ENCODE data around the gene TMPRSS13. TPM values are rescaled to one million over a fixed set of nuclear protein-coding genes. Genes with fewer than 3 reads are reported as not detected.

The TMPRSS13 gene
- polyA plus RNA-seq, 1 experiment = not detected

- POLR2A ChIA-PET = no interaction called here
- no peak for TF ChIP-seq CTCF (IDR thresholded peaks at IDR 0.05; ENCODE audit: low read depth, low read length)
- CTCF ChIA-PET = interaction anchor here (1.1 kb wide), 2 partner anchors 16 to 55 kb away, joined by 3 to 4 read pairs; no protein-coding TSS in a partner anchor
- no peaks in the 10 kb centered on the region for H3K9me3 ChIP-seq (ENCODE audit: control insufficient read depth, insufficient read depth, low read length)
- no peak overlapping the region for H3K27ac ChIP-seq (ENCODE audit: low read depth, low read length)
- H3K27me3 ChIP-seq (ENCODE audit: control insufficient read depth, insufficient read depth, low read length) = no peaks in the 10 kb centered on the region
- no peak for DNase-seq (ENCODE audit: low read depth, low spot score)
- H3K4me3 ChIP-seq (ENCODE audit: low read depth, low read length) = no peak overlapping the region
Measured at GRCh38 chr11:117891362-117891761, 37.8 kb downstream of the TMPRSS13 start.

- H3K27ac ChIP-seq (ENCODE audit: low read depth, low read length) = no peak overlapping the region
- ChIA-PET CTCF (no interaction called here), POLR2A (no interaction called here)
- no peaks in the 10 kb centered on the region for H3K9me3 ChIP-seq (ENCODE audit: control insufficient read depth, insufficient read depth, low read length)
- no peak for DNase-seq (ENCODE audit: low read depth, low spot score)
- H3K27me3 ChIP-seq (ENCODE audit: control insufficient read depth, insufficient read depth, low read length) = no peaks in the 10 kb centered on the region
- H3K4me3 ChIP-seq (ENCODE audit: low read depth, low read length) = no peak overlapping the region
- no peak for TF ChIP-seq CTCF (IDR thresholded peaks at IDR 0.05; ENCODE audit: low read depth, low read length)
Measured at GRCh38 chr11:117888139-117888566, 41.0 kb downstream of the TMPRSS13 start.

- DNase-seq (ENCODE audit: low read depth, low spot score) = no peak
- Histone ChIP-seq H3K27ac (ENCODE audit: low read depth, low read length) (no peak overlapping the region), H3K4me3 (ENCODE audit: low read depth, low read length) (no peak overlapping the region), H3K9me3 (ENCODE audit: control insufficient read depth, insufficient read depth, low read length) (no peaks in the 10 kb centered on the region), H3K27me3 (ENCODE audit: control insufficient read depth, insufficient read depth, low read length) (no peaks in the 10 kb centered on the region)
- TF ChIP-seq CTCF (IDR thresholded peaks at IDR 0.05; ENCODE audit: low read depth, low read length) = no peak
- ChIA-PET POLR2A (no interaction called here), CTCF (no interaction called here)
Measured at GRCh38 chr11:117887431-117888138, 41.6 kb downstream of the TMPRSS13 start.

- CTCF ChIA-PET = interaction anchor here (0.9 to 2.2 kb wide), 3 partner anchors 61 to 460 kb away, joined by 3 to 11 read pairs (median 6); no protein-coding TSS in a partner anchor
- no peak for TF ChIP-seq CTCF (IDR thresholded peaks at IDR 0.05; ENCODE audit: low read depth, low read length)
- H3K27ac ChIP-seq (ENCODE audit: low read depth, low read length) = peak overlapping the region; percentile 75
- no peaks in the 10 kb centered on the region for H3K9me3 ChIP-seq (ENCODE audit: control insufficient read depth, insufficient read depth, low read length)
- POLR2A ChIA-PET = no interaction called here
- H3K4me3 ChIP-seq (ENCODE audit: low read depth, low read length) = peak overlapping the region; percentile 23; the same call in 1 of the 2 replicates
- no peak for DNase-seq (ENCODE audit: low read depth, low spot score)
- no peaks in the 10 kb centered on the region for H3K27me3 ChIP-seq (ENCODE audit: control insufficient read depth, insufficient read depth, low read length)
Measured at GRCh38 chr11:117885777-117886176, 43.4 kb downstream of the TMPRSS13 start.

GRCh38 chr11:117884994-117885393, 44.2 kb downstream of the TMPRSS13 start:
- POLR2A ChIA-PET = no interaction called here
- DNase-seq (ENCODE audit: low read depth, low spot score) = peak; percentile 61
- H3K4me3 ChIP-seq (ENCODE audit: low read depth, low read length) = no peak overlapping the region
- no peaks in the 10 kb centered on the region for H3K9me3 ChIP-seq (ENCODE audit: control insufficient read depth, insufficient read depth, low read length)
- H3K27ac ChIP-seq (ENCODE audit: low read depth, low read length) = peak overlapping the region; percentile 75
- no peaks in the 10 kb centered on the region for H3K27me3 ChIP-seq (ENCODE audit: control insufficient read depth, insufficient read depth, low read length)
- CTCF ChIA-PET = interaction anchor here (0.7 to 2.2 kb wide), 5 partner anchors 41 to 459 kb away, joined by 3 to 11 read pairs (median 3); no protein-coding TSS in a partner anchor
- TF ChIP-seq CTCF (IDR thresholded peaks at IDR 0.05; ENCODE audit: low read depth, low read length) = no peak

Measured in AG04450 (cell line).